DND-41 (cell line): Measurements from ENCODE around the gene FAM81B.

Experiments
- CTCF ChIP-seq: IDR thresholded peaks from 2 replicates; pipeline ENCODE4 v1.5.1; 2012; ENCODE audit warnings: borderline replicate concordance, low read length, moderate library complexity, mild to moderate bottlenecking; ENCODE audit not compliant: poor library complexity, severe bottlenecking; ENCODE audit errors: extremely low read depth
- EZH2 ChIP-seq: IDR thresholded peaks from 3 replicates; pipeline ENCODE4 v1.6.1; 2012; ENCODE audit warnings: borderline replicate concordance, low read depth, mild to moderate bottlenecking, moderate library complexity, low read length, inconsistent platforms; ENCODE audit not compliant: severe bottlenecking

GRCh38 chr5:95454536-95454935 is 63.4 kb downstream of the FAM81B start:
- TF ChIP-seq CTCF (no peak), EZH2 (no peak)
